Heart right ventricle (tissue), 16 donors: ENCODE measurements around the gene RFPL2. TPM values are rescaled to one million over a fixed set of nuclear protein-coding genes. Genes with fewer than 3 reads are reported as not detected.
A peak's percentile ranks its signal among the peaks of the same experiment; 100 is the strongest.

Source experiments
- ATAC-seq, 8 donors: fragments of 200-7000 bp; cut with Tn5 transposase; one replicate each; pipeline ENCODE4 v1.9.1; 2020; ENCODE audit warnings: mild to moderate bottlenecking in 8 of 8, moderate library complexity in 8 of 8, moderate number of reproducible peaks in 1 of 8
- DNase-seq, 2 donors: peaks; one replicate each; pipeline ENCODE4 v3.0.0-alpha.2; 2020
- H3K27ac ChIP-seq, 10 donors: fragments of 200-600 bp; sonication (generic) in 2 of 10; one replicate each; pipeline versions ENCODE4 v1.5.0 to v1.8.0; 2020 to 2022; ENCODE audit warnings: mild to moderate bottlenecking in 3 of 10
- H3K27me3 ChIP-seq, 7 donors: fragments of 200-600 bp; one replicate each; pipeline ENCODE4 v1.8.0; 2021 to 2022; ENCODE audit warnings: mild to moderate bottlenecking in 2 of 7
- H3K36me3 ChIP-seq, 9 donors: fragments of 200-600 bp; sonication (generic) in 1 of 9; one replicate each; pipeline versions ENCODE4 v1.5.0 to v1.8.0; 2020 to 2022; ENCODE audit warnings: mild to moderate bottlenecking in 2 of 9
- H3K4me1 ChIP-seq, 9 donors: fragments of 200-600 bp; sonication (generic) in 1 of 9; one replicate each; pipeline versions ENCODE4 v1.5.0 to v1.8.0; 2020 to 2022; ENCODE audit warnings: mild to moderate bottlenecking in 4 of 9
- H3K4me3 ChIP-seq, 10 donors: fragments of 200-600 bp; sonication (generic) in 2 of 10; one replicate each; pipeline versions ENCODE4 v1.5.0 to v1.8.0; 2020 to 2022; ENCODE audit warnings: mild to moderate bottlenecking in 7 of 10, moderate library complexity in 2 of 10
- H3K9me3 ChIP-seq, 11 donors: fragments of 200-600 bp in 10 of 11; sonication (generic) in 2 of 11; one replicate each; pipeline versions ENCODE4 v1.5.0 to v1.8.0; 2013 to 2022; ENCODE audit warnings: mild to moderate bottlenecking in 2 of 11, control low read depth in 1 of 11, moderate library complexity in 1 of 11
- WGBS, 2 donors: extraction: QIAGEN DNeasy Blood & Tissue Kit; methylation state at CpG; one replicate each; pipeline ENCODE4 v1.1.7; 2013; ENCODE audit warnings: inconsistent platforms in 1 of 2; 5-methylcytosine and 5-hydroxymethylcytosine counted together
- intact Hi-C, 10 donors: fragments of 100-400 bp; cut with DNase I; formaldehyde crosslinking; loops; one replicate each; pipeline versions ENCODE4 v1.11.1 to v1.14.2; 2022
- polyA plus RNA-seq, 2 donors: library from polyadenylated mRNA; stranded (reverse); fragments of 200-250 nt; gene quantifications; one replicate each; pipeline ENCODE4 v1.2.3, GENCODE V29; 2013
- total RNA-seq, 10 donors: library from RNA; stranded (reverse); fragmentation: NEBNext Ultra II Directional in 3 of 10; extraction: Animal tissue kit (Norgen Biotek cat#: 25700) in 3 of 10; gene quantifications; one replicate each; pipeline versions ENCODE4 v1.2.1 to v1.2.4, GENCODE V29; 2021 to 2023
- TF ChIP-seq, protein P1 (sequence below), 9 donors: fragments of 200-600 bp; sonication (generic) in 2 of 9; IDR thresholded peaks; one replicate each; pipeline versions ENCODE4 v1.5.0 to v1.8.0; 2021 to 2022; ENCODE audit warnings: antibody characterized with exemption in 9 of 9, mild to moderate bottlenecking in 5 of 9, moderate library complexity in 1 of 9
- donor health status: Arrhythmogenic right ventricular cardiomyopathy.
- donor health status: ischemic (EF 13 %, LVEDD 7.1; RV severe dilation, severe dysfunction).
- donor health status: healthy with polysubstance abuse.
- donor health status: DM: no; HTN: yes; CAD: no.
- donor health status: DM: no; HTN: no; CAD: no.
- donor health status: ischemic (EF 25% LVEDD 6.9; RV normal size, moderate dysfunction).
- donor health status: ischemic (EF 25% LVEDD 5.7; RV mildly dilated, moderate dysfunction).
- donor health status: healthy.
- donor health status: DM: yes; HTN: yes; CAD: no.
- donor health status: Ischemic cardiomyopathy.
- donor health status: ischemic (EF 35%, LVEDD 5.7; RV mildly dilated, moderate dysfunction).
- donor health status: nonischemic (EF 11% LVEDD 7.7; RV severe dilation, severe dysfunction).
- donor health status: DM: yes; HTN: yes; CAD: no.
- donor health status: PGD.
- donor health status: ischemic (EF 29% LVEDD 5.4; RV normal size, mild dysfunction).
- donor health status: nonischemic (EF 23%, LVEDD 6.1; RV moderate dilation, normal function).

Gene RFPL2
- total and polyA plus RNA-seq, 12 donors = 0.03 TPM; not detected in 11

DNA sequence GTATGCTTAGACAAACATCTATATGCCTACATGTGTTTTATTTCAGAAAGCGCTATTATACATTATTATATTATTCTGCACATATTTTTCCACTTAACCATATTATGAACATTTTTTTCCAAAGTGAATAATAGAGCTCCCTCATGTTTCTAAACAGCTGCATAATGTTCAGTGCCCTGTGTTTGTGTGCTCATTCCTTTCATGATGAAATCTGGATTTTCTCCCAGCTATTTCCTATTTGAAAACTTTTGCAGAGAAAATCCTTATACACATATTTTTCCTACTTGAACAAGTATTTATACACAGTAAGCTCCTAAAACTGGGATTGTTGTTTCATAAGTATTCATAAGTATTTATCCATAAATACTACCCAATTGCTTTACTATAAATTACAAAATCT is 18.1 kb upstream of the RFPL2 start:
- H3K4me1 ChIP-seq = peaks cover 0 to 15% (median 0%) of the 10 kb centered on the region in 9 donors
- WGBS, 2 donors = 79 to 89% methylated on average over 1 of the region's 1 CpG
- DNase-seq = no peak
- no peaks in the 10 kb centered on the region for H3K27me3 ChIP-seq
- no peaks in the 10 kb centered on the region for H3K36me3 ChIP-seq
- no peak for ATAC-seq
- H3K27ac ChIP-seq = no peak overlapping the region
- TF ChIP-seq, protein P1, sequence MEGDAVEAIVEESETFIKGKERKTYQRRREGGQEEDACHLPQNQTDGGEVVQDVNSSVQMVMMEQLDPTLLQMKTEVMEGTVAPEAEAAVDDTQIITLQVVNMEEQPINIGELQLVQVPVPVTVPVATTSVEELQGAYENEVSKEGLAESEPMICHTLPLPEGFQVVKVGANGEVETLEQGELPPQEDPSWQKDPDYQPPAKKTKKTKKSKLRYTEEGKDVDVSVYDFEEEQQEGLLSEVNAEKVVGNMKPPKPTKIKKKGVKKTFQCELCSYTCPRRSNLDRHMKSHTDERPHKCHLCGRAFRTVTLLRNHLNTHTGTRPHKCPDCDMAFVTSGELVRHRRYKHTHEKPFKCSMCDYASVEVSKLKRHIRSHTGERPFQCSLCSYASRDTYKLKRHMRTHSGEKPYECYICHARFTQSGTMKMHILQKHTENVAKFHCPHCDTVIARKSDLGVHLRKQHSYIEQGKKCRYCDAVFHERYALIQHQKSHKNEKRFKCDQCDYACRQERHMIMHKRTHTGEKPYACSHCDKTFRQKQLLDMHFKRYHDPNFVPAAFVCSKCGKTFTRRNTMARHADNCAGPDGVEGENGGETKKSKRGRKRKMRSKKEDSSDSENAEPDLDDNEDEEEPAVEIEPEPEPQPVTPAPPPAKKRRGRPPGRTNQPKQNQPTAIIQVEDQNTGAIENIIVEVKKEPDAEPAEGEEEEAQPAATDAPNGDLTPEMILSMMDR (IDR thresholded peaks at IDR 0.05) = no peak
- H3K9me3 ChIP-seq = no peaks in the 10 kb centered on the region
- H3K4me3 ChIP-seq = no peak overlapping the region
- intact Hi-C loops = no loop called here

DNA sequence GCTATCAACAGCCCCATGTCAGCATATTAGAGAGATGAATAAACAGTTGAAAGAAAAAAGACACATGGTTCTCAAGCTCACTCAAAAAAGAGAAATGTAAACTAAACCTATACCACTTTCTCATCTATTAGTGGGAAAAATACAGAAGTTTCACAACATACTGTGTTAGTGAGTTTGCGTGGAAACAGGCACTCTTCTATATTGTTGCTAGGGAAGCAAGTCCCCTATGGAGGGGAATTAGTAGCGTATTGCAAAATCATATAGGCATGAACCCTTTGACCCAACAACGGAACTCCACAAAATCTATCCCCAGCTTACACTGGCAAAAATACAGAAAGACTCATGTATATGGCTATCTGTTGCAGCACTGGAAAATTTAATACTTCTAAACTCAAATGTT is 14.2 kb upstream of the RFPL2 start:
- no peaks in the 10 kb centered on the region for H3K9me3 ChIP-seq
- H3K36me3 ChIP-seq = no peaks in the 10 kb centered on the region
- TF ChIP-seq, protein P1 (IDR thresholded peaks at IDR 0.05) = no peak
- 93 to 95% methylated on average over 3 of the region's 3 CpGs for WGBS, 2 donors
- ATAC-seq (no peak), DNase-seq (no peak)
- H3K4me1 ChIP-seq = peaks cover 0 to 8% (median 0%) of the 10 kb centered on the region in 9 donors
- peak overlapping the region in 1 of 10 donors; percentile 28 for H3K27ac ChIP-seq
- intact Hi-C loops = no loop called here
- no peak overlapping the region for H3K4me3 ChIP-seq
- peaks cover 0 to 9% (median 0%) of the 10 kb centered on the region in 7 donors for H3K27me3 ChIP-seq

DNA sequence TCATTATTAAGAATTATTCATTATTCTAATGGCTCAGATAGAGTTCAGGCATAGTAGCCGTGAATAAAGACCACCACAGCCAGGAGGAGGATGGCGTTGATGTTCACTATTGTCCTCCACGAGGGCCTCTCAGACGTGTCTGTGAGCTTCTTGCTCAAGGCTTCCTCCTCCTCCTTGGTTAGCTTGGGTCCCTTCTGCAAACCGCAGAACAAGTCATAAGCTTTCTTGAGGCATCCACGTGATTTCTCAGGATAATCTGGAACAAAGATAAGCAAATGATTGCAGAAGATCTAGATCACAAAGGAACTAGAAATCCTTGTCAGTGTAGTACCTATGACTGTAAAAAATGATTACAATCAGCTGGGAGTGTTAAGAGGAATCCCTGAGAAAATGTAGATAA is 13.6 kb upstream of the RFPL2 start:
- WGBS, 2 donors = 72 to 74% methylated on average over 6 of the region's 6 CpGs
- intact Hi-C loops = no loop called here
- TF ChIP-seq, protein P1 (IDR thresholded peaks at IDR 0.05) = no peak
- no peak overlapping the region for H3K4me3 ChIP-seq
- DNase-seq = no peak
- peaks cover 0 to 9% (median 0%) of the 10 kb centered on the region in 7 donors for H3K27me3 ChIP-seq
- no peak for ATAC-seq
- H3K27ac ChIP-seq = peak overlapping the region in 1 of 10 donors; percentile 28
- peaks cover 0 to 8% (median 0%) of the 10 kb centered on the region in 9 donors for H3K4me1 ChIP-seq
- H3K9me3 ChIP-seq = no peaks in the 10 kb centered on the region
- H3K36me3 ChIP-seq = no peaks in the 10 kb centered on the region

DNA sequence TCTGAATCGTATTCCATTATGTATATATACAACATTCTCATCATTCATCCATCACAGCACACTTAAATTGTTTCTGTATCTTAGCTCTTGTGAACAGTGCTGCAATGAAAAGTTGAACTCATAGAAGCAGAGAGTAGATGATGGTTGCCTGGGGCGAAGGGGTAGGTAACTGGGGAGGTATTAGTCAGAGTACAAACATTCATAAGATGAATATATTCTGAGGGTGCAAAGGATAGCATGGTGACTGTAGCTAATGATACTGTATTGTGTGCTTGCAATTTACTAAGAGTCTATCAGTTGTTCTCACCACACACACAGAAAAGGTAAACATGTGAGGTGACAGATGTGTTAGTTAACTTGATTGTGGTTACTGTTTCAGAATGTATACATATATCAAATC is 12.6 kb upstream of the RFPL2 start:
- H3K4me1 ChIP-seq = peaks cover 0 to 8% (median 0%) of the 10 kb centered on the region in 9 donors
- whole genome bisulfite sequencing, 2 donors = 85 to 86% methylated on average over 2 of the region's 2 CpGs
- H3K27ac ChIP-seq = no peak overlapping the region
- no peaks in the 10 kb centered on the region for H3K9me3 ChIP-seq
- H3K36me3 ChIP-seq = no peaks in the 10 kb centered on the region
- H3K4me3 ChIP-seq = no peak overlapping the region
- intact Hi-C loops = no loop called here
- no peak for ATAC-seq
- TF ChIP-seq, protein P1 (IDR thresholded peaks at IDR 0.05) = no peak
- no peak for DNase-seq
- peaks cover 0 to 9% (median 0%) of the 10 kb centered on the region in 7 donors for H3K27me3 ChIP-seq
